ENCODE data around the gene WDHD1. TPM values are rescaled to one million over a fixed set of nuclear protein-coding genes. Genes with fewer than 3 reads are reported as not detected.
"Not testable (repeated sequence)": the region's sequence is repeated elsewhere in the genome, so short reads cannot be mapped to it uniquely, and the experiment has no call there.

Gene WDHD1
- total RNA-seq, 2 donors from 2014 or later: 3.0 to 5.1 TPM

DNA sequence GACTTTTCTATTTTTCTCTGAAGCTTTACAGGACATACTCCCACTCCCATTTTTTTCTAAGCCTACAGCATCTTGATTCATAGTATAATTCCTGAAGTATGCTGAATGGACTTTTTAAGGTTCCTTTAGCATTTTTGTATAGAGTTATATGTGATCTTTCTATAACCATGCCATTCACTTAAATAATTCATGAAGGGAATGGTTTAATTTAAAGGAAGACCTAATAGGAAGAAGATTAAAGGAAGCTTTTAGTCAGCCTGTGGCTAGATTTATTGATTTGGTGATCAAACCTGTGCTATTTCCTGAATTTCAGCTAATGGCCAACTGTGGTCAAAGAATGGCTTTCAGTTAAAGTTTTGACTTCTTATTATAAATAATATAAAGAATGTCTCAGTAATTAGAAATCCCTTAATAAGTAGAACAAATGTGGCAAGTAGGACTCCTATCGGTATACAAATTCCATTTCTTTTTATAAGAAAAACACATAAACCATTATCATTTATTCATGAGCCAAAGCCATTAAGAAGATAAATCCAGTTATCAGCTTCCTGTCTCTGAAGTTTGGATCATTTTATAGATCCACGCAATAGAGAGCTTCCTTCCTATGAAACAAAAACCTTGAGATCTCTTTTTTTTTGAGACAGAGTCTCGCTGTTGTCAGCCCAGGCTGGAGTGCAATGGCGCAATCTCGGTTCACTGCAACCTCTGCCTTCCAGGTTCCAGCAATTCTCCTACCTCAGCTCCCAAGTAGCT is 20.6 kb upstream of the WDHD1 start:
- no peak overlapping the region for H3K27ac ChIP-seq
- no peaks in the 10 kb centered on the region for H3K27me3 ChIP-seq (replicated peaks; ENCODE audit: insufficient read depth)
- intact Hi-C loops (cut with DNase I): no loop called here
- TF ChIP-seq POLR2A (IDR thresholded peaks at IDR 0.05): no peak
- H3K36me3 ChIP-seq: no peaks in the 10 kb centered on the region
- no peak overlapping the region for H3K4me3 ChIP-seq
- no peak for DNase-seq (ENCODE audit: low spot score)
- H3K4me1 ChIP-seq (replicated peaks): no peaks in the 10 kb centered on the region
- H3K9me3 ChIP-seq: no peaks in the 10 kb centered on the region
- 90% methylated on average over 5 of the region's 5 CpGs for WGBS

DNA sequence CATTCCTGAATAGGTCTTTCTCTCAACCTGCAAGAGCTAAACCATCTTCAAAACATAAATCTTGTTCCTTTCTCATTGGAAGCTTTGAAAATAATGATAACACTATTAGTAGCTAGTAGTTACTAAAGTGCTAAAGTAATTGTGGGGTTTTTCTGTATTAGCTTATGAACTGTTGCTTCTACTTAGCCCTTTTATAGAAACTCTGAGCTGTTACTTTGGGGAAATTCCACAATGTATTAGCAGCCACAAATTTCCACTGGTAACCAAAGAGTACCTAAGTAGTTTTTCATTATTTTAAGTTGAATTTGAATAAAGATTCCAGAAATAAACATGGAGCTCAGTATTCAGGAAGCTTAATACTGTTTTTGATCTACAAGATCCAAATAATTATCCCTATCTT is 18.2 kb upstream of the WDHD1 start:
- Histone ChIP-seq H3K27me3 (replicated peaks; ENCODE audit: insufficient read depth) (no peaks in the 10 kb centered on the region), H3K4me1 (replicated peaks) (no peaks in the 10 kb centered on the region), H3K27ac (no peak overlapping the region), H3K36me3 (no peaks in the 10 kb centered on the region), H3K4me3 (no peak overlapping the region), H3K9me3 (no peaks in the 10 kb centered on the region)
- intact Hi-C loops (cut with DNase I): no loop called here
- no peak for TF ChIP-seq POLR2AphosphoS5 (IDR thresholded peaks at IDR 0.05)
- TF ChIP-seq, protein P1, sequence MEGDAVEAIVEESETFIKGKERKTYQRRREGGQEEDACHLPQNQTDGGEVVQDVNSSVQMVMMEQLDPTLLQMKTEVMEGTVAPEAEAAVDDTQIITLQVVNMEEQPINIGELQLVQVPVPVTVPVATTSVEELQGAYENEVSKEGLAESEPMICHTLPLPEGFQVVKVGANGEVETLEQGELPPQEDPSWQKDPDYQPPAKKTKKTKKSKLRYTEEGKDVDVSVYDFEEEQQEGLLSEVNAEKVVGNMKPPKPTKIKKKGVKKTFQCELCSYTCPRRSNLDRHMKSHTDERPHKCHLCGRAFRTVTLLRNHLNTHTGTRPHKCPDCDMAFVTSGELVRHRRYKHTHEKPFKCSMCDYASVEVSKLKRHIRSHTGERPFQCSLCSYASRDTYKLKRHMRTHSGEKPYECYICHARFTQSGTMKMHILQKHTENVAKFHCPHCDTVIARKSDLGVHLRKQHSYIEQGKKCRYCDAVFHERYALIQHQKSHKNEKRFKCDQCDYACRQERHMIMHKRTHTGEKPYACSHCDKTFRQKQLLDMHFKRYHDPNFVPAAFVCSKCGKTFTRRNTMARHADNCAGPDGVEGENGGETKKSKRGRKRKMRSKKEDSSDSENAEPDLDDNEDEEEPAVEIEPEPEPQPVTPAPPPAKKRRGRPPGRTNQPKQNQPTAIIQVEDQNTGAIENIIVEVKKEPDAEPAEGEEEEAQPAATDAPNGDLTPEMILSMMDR (IDR thresholded peaks at IDR 0.05): no peak
- no peak for TF ChIP-seq POLR2A (IDR thresholded peaks at IDR 0.05)
- DNase-seq (ENCODE audit: low spot score): no peak

DNA sequence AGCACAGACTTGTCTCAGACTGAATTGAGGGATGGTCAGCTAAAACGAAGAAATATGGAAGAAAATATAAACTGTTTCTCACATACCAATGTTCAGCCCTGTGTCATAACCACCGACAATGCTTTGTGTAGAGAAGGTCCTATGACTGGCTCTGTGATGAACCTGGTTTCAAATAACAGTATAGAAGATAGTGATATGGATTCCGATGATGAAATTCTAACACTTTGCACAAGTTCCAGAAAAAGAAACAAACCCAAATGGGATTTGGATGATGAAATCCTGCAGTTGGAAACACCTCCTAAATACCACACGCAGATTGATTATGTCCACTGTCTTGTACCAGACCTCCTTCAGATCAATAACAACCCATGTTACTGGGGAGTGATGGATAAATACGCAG is 16.6 kb upstream of the WDHD1 start:
- 93% methylated on average over 5 of the region's 5 CpGs for WGBS
- TF ChIP-seq POLR2AphosphoS5 (IDR thresholded peaks at IDR 0.05) (no peak), POLR2A (IDR thresholded peaks at IDR 0.05) (no peak)
- TF ChIP-seq, protein P1 (IDR thresholded peaks at IDR 0.05): no peak
- no peak overlapping the region for H3K27ac ChIP-seq
- H3K9me3 ChIP-seq: no peaks in the 10 kb centered on the region
- H3K4me1 ChIP-seq (replicated peaks): no peaks in the 10 kb centered on the region
- no peak for DNase-seq (ENCODE audit: low spot score)
- intact Hi-C loops (cut with DNase I): no loop called here
- no peak overlapping the region for H3K4me3 ChIP-seq
- no peaks in the 10 kb centered on the region for H3K27me3 ChIP-seq (replicated peaks; ENCODE audit: insufficient read depth)
- H3K36me3 ChIP-seq: no peaks in the 10 kb centered on the region

DNA sequence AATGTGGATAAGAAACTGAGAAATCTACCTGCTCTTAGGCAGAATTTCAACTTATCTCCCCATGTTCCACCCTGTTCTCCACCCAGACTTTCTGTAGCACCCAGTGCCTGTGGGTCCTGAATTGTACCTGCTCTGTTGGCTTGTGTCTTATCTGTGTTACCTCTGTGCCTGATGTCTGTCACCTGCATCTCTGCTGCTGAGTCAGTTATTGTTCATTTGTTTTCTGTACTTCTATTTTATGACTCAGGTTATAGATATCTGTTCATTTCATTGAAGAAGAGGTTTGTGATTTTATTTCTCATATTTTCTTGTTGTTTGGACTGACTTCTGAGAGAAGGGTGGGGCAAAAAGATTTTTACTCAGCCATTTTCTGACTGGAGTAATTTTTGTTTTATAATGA is 11.8 kb upstream of the WDHD1 start:
- Histone ChIP-seq H3K4me1 (replicated peaks) (no peaks in the 10 kb centered on the region), H3K27me3 (replicated peaks; ENCODE audit: insufficient read depth) (no peaks in the 10 kb centered on the region), H3K9me3 (no peaks in the 10 kb centered on the region), H3K36me3 (no peaks in the 10 kb centered on the region), H3K27ac (no peak overlapping the region), H3K4me3 (no peak overlapping the region)
- intact Hi-C loops (cut with DNase I): no loop called here
- DNase-seq (ENCODE audit: low spot score): no peak
- no peak for TF ChIP-seq POLR2AphosphoS5 (IDR thresholded peaks at IDR 0.05)
- TF ChIP-seq, protein P1 (IDR thresholded peaks at IDR 0.05): no peak
- no peak for TF ChIP-seq POLR2A (IDR thresholded peaks at IDR 0.05)

DNA sequence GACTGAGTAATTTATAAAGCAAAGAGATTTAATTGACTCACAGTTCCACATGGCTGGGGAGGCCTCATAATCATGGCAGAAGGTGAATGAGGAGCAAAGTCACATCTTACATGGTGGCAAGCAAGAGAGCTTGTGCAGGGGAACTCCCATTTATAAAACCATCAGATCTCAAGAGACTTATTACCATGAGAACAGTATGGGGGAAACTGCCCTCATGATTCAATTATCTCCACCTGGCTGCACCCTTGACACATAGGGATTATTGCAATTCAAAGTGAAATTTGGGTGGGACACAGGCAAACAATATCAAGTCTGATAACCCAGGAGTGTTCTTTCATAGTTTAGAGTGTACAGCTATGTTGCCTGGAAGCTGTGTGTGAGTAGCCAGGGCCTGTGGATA is 11.1 kb upstream of the WDHD1 start:
- H3K36me3 ChIP-seq; H3K27me3 ChIP-seq (replicated peaks; ENCODE audit: insufficient read depth); H3K27ac ChIP-seq; H3K9me3 ChIP-seq; DNase-seq (ENCODE audit: low spot score); intact Hi-C loops (cut with DNase I); H3K4me3 ChIP-seq; H3K4me1 ChIP-seq (replicated peaks): not testable (repeated sequence)

- Histone ChIP-seq H3K9me3 (no peaks in the 10 kb centered on the region), H3K27ac (no peak overlapping the region), H3K36me3 (no peaks in the 10 kb centered on the region), H3K4me3 (no peak overlapping the region), H3K27me3 (replicated peaks; ENCODE audit: insufficient read depth) (no peaks in the 10 kb centered on the region), H3K4me1 (replicated peaks) (no peaks in the 10 kb centered on the region)
- TF ChIP-seq POLR2A (IDR thresholded peaks at IDR 0.05): no peak
- TF ChIP-seq POLR2AphosphoS5 (IDR thresholded peaks at IDR 0.05): no peak
- TF ChIP-seq, protein P1 (IDR thresholded peaks at IDR 0.05): no peak
- WGBS: 27% methylated on average over 2 of the region's 2 CpGs
- intact Hi-C loops (cut with DNase I): no loop called here
- no peak for DNase-seq (ENCODE audit: low spot score)
Observed at GRCh38 chr14:55031190-55031589, 4.3 kb upstream of the WDHD1 start.
